OCI-LY7 (cell line): Measurements from ENCODE around the gene RNGTT.

Experiments used
- EZH2phosphoT487 ChIP-seq: fragments of 200-600 bp; sonication (generic); IDR thresholded peaks from 2 replicates; pipeline ENCODE4 v1.6.1; 2018; ENCODE audit warnings: low read depth, borderline replicate concordance, mild to moderate bottlenecking, mixed run types, antibody characterized with exemption, low read length, moderate library complexity, mixed read lengths
- TF ChIP-seq, protein P1 (sequence below): fragments of 200-600 bp; sonication (generic); conservative IDR thresholded peaks from 2 replicates; pipeline ENCODE4 v1.5.1; 2014; ENCODE audit warnings: mild to moderate bottlenecking, antibody characterized with exemption, low read length, moderate library complexity, mixed read lengths

DNA sequence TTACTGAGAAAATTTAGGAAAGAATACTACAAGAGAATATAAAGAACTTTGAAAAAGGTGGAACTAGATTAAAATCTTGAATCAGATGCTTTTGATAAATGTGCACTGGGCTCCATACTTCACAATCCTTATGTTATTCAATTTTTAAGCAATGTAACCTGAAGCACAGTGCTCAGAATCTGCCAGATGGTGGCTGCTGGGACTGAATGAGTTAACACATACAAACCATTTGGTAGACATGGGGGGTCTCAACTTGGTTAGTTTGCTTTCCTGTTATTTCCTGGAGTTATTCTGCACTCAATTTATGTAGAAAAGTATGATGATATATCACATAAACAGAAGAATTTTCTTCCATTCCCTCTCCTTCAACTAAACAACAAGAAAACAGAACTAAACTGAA lies 326.5 kb downstream of the RNGTT start:
- TF ChIP-seq, protein P1, sequence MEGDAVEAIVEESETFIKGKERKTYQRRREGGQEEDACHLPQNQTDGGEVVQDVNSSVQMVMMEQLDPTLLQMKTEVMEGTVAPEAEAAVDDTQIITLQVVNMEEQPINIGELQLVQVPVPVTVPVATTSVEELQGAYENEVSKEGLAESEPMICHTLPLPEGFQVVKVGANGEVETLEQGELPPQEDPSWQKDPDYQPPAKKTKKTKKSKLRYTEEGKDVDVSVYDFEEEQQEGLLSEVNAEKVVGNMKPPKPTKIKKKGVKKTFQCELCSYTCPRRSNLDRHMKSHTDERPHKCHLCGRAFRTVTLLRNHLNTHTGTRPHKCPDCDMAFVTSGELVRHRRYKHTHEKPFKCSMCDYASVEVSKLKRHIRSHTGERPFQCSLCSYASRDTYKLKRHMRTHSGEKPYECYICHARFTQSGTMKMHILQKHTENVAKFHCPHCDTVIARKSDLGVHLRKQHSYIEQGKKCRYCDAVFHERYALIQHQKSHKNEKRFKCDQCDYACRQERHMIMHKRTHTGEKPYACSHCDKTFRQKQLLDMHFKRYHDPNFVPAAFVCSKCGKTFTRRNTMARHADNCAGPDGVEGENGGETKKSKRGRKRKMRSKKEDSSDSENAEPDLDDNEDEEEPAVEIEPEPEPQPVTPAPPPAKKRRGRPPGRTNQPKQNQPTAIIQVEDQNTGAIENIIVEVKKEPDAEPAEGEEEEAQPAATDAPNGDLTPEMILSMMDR = no peak
- no peak for TF ChIP-seq EZH2phosphoT487
